ENCODE measurements around the gene HOXA5.

The HOXA5 gene

GRCh38 chr7:27158436-27159265 is 15.2 kb upstream of the HOXA5 start:
- no peak for DNase-seq

- no peak for DNase-seq
These were observed 14.4 kb upstream of the HOXA5 start for GRCh38 chr7:27157702-27158431.

DNA sequence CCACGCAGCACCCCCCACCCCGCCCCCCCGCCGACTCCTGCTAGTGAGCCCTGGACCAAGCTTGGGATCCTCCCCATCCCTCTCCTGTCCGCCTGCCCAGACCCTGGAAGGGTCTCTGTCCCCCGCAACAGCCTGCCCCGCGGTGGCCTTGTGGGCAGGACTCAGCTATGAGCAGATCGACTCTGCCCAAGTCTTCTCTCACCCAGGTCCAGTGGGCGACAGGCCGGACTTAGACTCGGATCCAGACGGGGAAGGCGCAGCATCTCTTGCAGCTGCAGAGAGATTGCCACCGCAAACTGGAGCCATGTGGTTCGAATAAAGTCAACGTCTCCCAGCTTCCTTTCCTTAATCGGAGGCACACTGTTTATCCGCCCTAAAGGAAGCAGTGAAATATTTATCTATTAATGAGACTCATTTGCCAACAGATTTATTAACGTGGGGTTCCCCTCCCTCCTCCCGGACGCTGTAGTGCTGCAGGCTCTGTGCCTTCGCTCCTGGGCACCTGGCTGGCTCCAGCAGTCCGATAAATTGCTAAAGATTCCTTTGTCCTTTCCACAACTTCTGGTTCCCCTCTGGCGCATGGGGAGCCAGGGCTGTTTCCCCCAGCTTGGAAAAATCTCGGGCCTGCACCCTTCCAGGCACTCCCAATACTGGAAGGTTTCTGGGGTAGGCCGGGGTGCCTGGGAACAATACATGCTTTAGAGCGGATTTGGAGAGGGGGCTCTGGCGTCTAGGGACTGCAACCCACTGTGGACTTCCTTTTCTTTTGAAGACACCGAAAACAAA is 13.6 kb upstream of the HOXA5 start:
- no peak for DNase-seq

DNA sequence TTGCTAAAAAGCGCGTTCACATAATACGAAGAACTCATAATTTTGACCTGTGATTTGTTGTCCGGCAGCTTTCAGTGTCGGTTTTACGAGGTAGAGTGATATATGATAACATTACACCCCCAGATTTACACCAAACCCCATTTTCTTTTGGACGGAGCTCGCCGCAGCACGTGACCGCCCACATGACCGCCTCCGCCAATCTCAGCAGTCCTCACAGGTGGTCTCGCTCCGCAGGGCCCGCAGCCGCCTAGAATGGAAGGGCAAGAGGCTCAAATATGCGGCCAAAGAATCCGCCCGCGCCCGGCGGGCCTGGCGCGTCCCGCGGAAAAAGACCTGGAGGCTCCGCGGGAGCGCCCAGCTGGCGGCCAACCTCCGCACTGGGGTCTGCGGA is 13.0 kb upstream of the HOXA5 start, which contains the start of gene HOXA7:
Gene HOXA7 (minus strand): TSS at position 168 of the 391 bp plus-strand sequence. CDS start 130 bp downstream, at position 38.
- DNase-seq: no peak

DNA sequence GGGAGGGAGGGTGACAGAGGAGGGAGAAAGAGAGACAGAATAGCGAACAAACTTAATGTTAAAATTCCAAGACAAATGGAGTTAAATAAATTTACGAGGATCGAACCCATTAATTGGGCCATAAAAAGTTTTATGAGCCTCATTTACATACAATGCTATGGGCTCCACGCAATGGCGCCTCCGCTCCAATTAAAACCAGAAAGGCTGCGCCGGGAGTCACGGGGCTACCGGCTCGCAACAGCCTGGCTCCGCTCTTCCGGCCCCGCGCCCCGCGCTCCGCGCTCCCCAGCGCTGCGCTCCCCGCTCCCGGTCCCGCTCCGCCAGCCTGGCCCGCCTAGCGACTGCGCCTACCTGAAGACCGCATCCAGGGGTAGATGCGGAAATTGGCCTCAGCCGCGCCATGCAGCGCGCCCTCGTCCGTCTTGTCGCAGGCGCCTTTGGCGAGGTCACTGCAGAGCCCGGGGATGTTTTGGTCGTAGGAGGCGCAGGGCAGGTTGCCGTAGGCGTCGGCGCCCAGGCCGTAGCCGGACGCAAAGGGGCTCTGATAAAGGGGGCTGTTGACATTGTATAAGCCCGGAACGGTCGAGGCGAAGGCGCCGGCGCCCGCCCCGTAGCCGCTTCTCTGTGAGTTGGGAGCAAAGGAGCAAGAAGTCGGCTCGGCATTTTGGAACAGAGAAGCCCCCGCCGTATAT is 12.5 kb upstream of the HOXA5 start:
- no peak for DNase-seq

GRCh38 chr7:27154901-27155815 is 11.7 kb upstream of the HOXA5 start:
- DNase-seq: no peak

- DNase-seq: no peak
These were observed 10.9 kb upstream of the HOXA5 start for GRCh38 chr7:27154369-27154768.

DNA sequence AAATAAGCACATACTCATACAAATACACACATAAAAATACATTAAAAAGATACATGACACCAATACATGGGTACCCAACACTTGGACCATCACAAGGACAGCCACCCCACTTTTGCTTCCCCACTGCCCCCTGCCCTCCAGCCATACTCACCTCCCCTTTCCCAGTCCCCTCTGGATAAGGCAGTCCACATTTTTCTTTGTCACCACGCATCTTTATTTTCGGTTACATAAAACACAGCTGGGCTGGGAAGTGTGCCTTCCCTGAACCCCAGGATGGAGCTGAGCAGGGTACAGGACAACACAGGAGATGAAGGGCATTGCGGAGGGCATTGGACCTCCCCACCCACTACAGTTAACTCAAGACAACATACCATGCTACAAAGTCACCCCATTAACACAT is 10.0 kb upstream of the HOXA5 start:
- DNase-seq: no peak

DNA sequence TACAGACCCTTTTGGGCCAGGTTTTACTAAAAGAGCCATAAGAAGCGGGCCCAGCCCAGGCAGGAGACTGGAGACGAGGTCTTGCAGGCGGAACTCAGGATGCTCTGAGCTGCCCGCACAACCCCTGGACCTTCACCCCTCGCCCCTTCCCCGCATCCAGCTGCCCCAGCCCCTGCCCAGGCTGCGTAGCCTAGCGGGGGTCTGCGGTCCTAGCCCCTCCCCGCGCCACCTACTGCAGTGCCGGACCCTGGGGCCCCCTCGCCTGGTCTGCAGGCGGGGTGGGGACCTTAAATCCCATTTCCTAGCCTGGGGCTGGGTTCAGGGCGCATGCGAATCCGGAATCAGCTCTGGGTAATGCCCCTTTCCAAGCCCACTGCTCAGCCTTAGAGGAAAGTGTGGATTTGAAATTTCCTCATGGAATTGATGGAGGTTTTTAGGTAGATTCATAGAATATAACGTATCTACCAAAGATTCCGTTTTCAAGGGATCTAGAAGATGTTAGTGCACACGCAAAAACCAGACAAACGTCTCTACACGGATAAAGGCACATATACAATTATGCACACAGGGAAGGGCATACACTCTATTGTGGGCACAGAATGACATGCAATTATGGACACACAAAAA is 9.4 kb upstream of the HOXA5 start:
- DNase-seq: no peak

- no peak for DNase-seq
These were observed 8.7 kb upstream of the HOXA5 start, which contains the start of gene HOXA3 for GRCh38 chr7:27151931-27152815. HOXA3 (minus strand) TSS chr7:27152583; CDS start chr7:27110640, 41,943 bp downstream.

GRCh38 chr7:27151341-27151930 is 8.0 kb upstream of the HOXA5 start:
- DNase-seq: no peak

GRCh38 chr7:27150568-27151340 is 7.3 kb upstream of the HOXA5 start:
- no peak for DNase-seq

DNA sequence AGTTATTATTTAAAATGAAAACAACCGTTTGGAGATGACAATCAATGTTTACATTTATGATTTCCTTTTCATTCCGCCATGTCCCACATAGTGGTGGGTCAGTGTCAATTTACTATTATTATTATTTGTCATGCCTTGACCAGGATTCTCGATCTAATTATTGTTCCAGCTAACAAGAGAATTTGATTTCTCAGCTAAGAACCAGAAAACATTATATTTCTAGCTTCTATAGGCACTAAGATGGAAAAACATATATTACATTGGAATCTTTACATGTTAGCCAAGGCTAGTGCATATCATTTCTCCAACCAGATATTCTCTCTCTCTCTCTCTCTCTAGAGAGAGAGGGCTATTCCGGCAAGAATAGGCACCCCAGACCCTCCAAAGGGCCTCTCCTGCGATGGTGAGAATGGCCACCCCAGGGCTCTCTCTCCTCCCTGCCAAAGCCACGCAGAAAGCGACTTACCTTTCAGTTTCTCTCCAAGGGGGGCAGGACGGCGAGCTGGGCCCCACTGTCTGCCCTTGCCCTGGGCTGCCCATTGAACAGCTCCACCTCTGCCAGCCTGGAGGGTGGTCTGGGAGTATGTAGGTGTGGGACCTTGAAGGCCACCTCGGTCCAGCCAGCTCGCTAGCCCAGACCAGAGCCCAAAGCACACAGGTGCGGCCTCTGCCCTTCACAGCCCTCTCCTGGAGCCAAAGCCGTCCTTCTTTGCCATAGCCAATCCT is 6.5 kb upstream of the HOXA5 start:
- DNase-seq: no peak

GRCh38 chr7:27148756-27149641 is 5.5 kb upstream of the HOXA5 start:
- no peak for DNase-seq

GRCh38 chr7:27148031-27148755 is 4.7 kb upstream of the HOXA5 start:
- no peak for DNase-seq

Measured in NCI-H2029 treated with DMSO at 0.1 percent for 48 hours (cell line).